ENCODE results near the gene IFNA6. TPM values are rescaled to one million over a fixed set of nuclear protein-coding genes. Genes with fewer than 3 reads are reported as not detected.
"Not testable (repeated sequence)": the region's sequence is repeated elsewhere in the genome, so short reads cannot be mapped to it uniquely, and the experiment has no call there.

Gene IFNA6
- total RNA-seq (2014; rRNA removed; shearing (Covaris generic)): not detected in 2 replicates
- polyA plus RNA-seq (2015; cell fraction: cytosol; rRNA removed): not detected in 2 replicates
- not detected in 2 replicates for polyA plus RNA-seq (2015; cell fraction: nucleus; rRNA removed)

- no peak for DNase-seq (ENCODE audit: low read depth)
Observed at GRCh38 chr9:21350787-21351186, at the start of gene IFNA6. IFNA6 (minus strand) TSS chr9:21350887; CDS start chr9:21350887, 0 bp downstream.

- no peak for DNase-seq (ENCODE audit: low read depth)
Observed at GRCh38 chr9:21399956-21400355, 49.3 kb upstream of the IFNA6 start.

- no peak for DNase-seq (ENCODE audit: low read depth)
Observed at GRCh38 chr9:21398955-21399489, 48.3 kb upstream of the IFNA6 start.

GRCh38 chr9:21395778-21396717 is 45.4 kb upstream of the IFNA6 start:
- DNase-seq (ENCODE audit: low read depth): no peak

GRCh38 chr9:21392270-21392669 is 41.6 kb upstream of the IFNA6 start:
- peak; percentile 58 for DNase-seq (ENCODE audit: low read depth)

GRCh38 chr9:21385131-21385670 is 34.5 kb upstream of the IFNA6 start, which contains the start of gene IFNA2:
IFNA2 (minus strand) TSS chr9:21385398; CDS start chr9:21385329, 69 bp downstream.
- no peak for DNase-seq (ENCODE audit: low read depth)

GRCh38 chr9:21383627-21384026 is 32.9 kb upstream of the IFNA6 start:
- no peak for DNase-seq (ENCODE audit: low read depth)

GRCh38 chr9:21381448-21382339 is 31.0 kb upstream of the IFNA6 start:
- no peak for DNase-seq (ENCODE audit: low read depth)

GRCh38 chr9:21371467-21371866 is 20.8 kb upstream of the IFNA6 start:
- DNase-seq (ENCODE audit: low read depth): not testable (repeated sequence)

GRCh38 chr9:21367957-21368356 is 17.3 kb upstream of the IFNA6 start, which contains the start of gene IFNA13:
IFNA13 (minus strand) TSS chr9:21368057; CDS start chr9:21368010, 47 bp downstream.
- no peak for DNase-seq (ENCODE audit: low read depth)

- not testable (repeated sequence) for DNase-seq (ENCODE audit: low read depth)
Observed at GRCh38 chr9:21367169-21367568, 16.5 kb upstream of the IFNA6 start.

- no peak for DNase-seq (ENCODE audit: low read depth)
Observed at GRCh38 chr9:21362287-21362686, 11.6 kb upstream of the IFNA6 start.

- no peak for DNase-seq (ENCODE audit: low read depth)
Observed at GRCh38 chr9:21357479-21358460, 7.1 kb upstream of the IFNA6 start.

GRCh38 chr9:21348430-21348970 is 2.2 kb downstream of the IFNA6 start:
- no peak for DNase-seq (ENCODE audit: low read depth)

- DNase-seq (ENCODE audit: low read depth): no peak
Observed at GRCh38 chr9:21340735-21341134, 10.0 kb downstream of the IFNA6 start.

- DNase-seq (ENCODE audit: low read depth): no peak
Observed at GRCh38 chr9:21336457-21336856, 14.2 kb downstream of the IFNA6 start.

GRCh38 chr9:21334701-21335632 is 15.7 kb downstream of the IFNA6 start, which contains the start of gene KLHL9:
KLHL9 (minus strand) TSS chr9:21335404; CDS start chr9:21334859, 545 bp downstream.
- peak; percentile 80 for DNase-seq (ENCODE audit: low read depth)

- DNase-seq (ENCODE audit: low read depth): no peak
Observed at GRCh38 chr9:21333226-21333625, 17.5 kb downstream of the IFNA6 start.
